Epidermal melanocyte (primary cell): Measurements from ENCODE around the gene ANO6.
"Not testable (repeated sequence)": the region's sequence is repeated elsewhere in the genome, so short reads cannot be mapped to it uniquely, and the experiment has no call there.

ENCODE experiments used
- DNase-seq: peaks from one replicate; pipeline ENCODE4 v3.0.0; 2011; ENCODE audit warnings: low spot score; ENCODE audit not compliant: insufficient read length

ANO6 gene

GRCh38 chr12:45304514-45305178, 88.8 kb downstream of the ANO6 start:
- peak; percentile 32 for DNase-seq

- DNase-seq, result no peak
These were observed 90.0 kb downstream of the ANO6 start for GRCh38 chr12:45305907-45306306.

GRCh38 chr12:45309836-45310626, 94.1 kb downstream of the ANO6 start:
- DNase-seq, result no peak

GRCh38 chr12:45310627-45310968, 94.7 kb downstream of the ANO6 start:
- no peak for DNase-seq

GRCh38 chr12:45312012-45312411, 96.1 kb downstream of the ANO6 start:
- DNase-seq, result no peak

- no peak for DNase-seq
These were observed 98.9 kb downstream of the ANO6 start for GRCh38 chr12:45314770-45315169.

- DNase-seq, result no peak
These were observed 99.6 kb downstream of the ANO6 start for GRCh38 chr12:45315462-45315861.

- DNase-seq, result not testable (repeated sequence)
These were observed 101.4 kb downstream of the ANO6 start for GRCh38 chr12:45317261-45317660.

- no peak for DNase-seq
These were observed 106.9 kb downstream of the ANO6 start for GRCh38 chr12:45322810-45323209.

- no peak for DNase-seq
These were observed 108.5 kb downstream of the ANO6 start for GRCh38 chr12:45324391-45324790.

GRCh38 chr12:45326358-45326975, 110.6 kb downstream of the ANO6 start:
- no peak for DNase-seq

- DNase-seq, result no peak
These were observed 112.0 kb downstream of the ANO6 start for GRCh38 chr12:45327823-45328383.

GRCh38 chr12:45329238-45329637, 113.3 kb downstream of the ANO6 start:
- DNase-seq, result no peak

- no peak for DNase-seq
These were observed 113.8 kb downstream of the ANO6 start for GRCh38 chr12:45329702-45330101.

- no peak for DNase-seq
These were observed 115.7 kb downstream of the ANO6 start for GRCh38 chr12:45331552-45331951.

- no peak for DNase-seq
These were observed 118.5 kb downstream of the ANO6 start for GRCh38 chr12:45334396-45334795.

GRCh38 chr12:45336331-45336730, 120.4 kb downstream of the ANO6 start:
- no peak for DNase-seq

- DNase-seq, result no peak
These were observed 121.1 kb downstream of the ANO6 start for GRCh38 chr12:45336762-45337596.

- DNase-seq, result no peak
These were observed 121.9 kb downstream of the ANO6 start for GRCh38 chr12:45337835-45338234.

GRCh38 chr12:45338272-45338671, 122.4 kb downstream of the ANO6 start:
- DNase-seq, result no peak

GRCh38 chr12:45339035-45339434, 123.1 kb downstream of the ANO6 start:
- DNase-seq, result no peak
